ENCODE measurements around the gene LRRN2. TPM values are rescaled to one million over a fixed set of nuclear protein-coding genes. Genes with fewer than 3 reads are reported as not detected.

LRRN2 gene
- total RNA-seq, 1 donor from 2014 or later, result 3.9 TPM

GRCh38 chr1:204587621-204588020 is 97.9 kb downstream of the LRRN2 start:
- DNase-seq (ENCODE audit: low spot score in 2 of 2, unreplicated experiment in 2 of 2), result no peak
- no peak overlapping the region for H3K4me3 Mint-ChIP-seq
- H3K27ac Mint-ChIP-seq, result no peak overlapping the region
- no peaks in the 10 kb centered on the region for H3K36me3 Mint-ChIP-seq
- H3K9me3 Mint-ChIP-seq, result no peaks in the 10 kb centered on the region
- H3K27me3 Mint-ChIP-seq (ENCODE audit: low read depth), result no peaks in the 10 kb centered on the region
- H3K4me1 Mint-ChIP-seq, result peaks cover 23% of the 10 kb centered on the region
- TF ChIP-seq CTCF (IDR thresholded peaks at IDR 0.05; ENCODE audit: unreplicated experiment), result no peak

- Mint-ChIP-seq H3K27me3 (ENCODE audit: low read depth) (no peaks in the 10 kb centered on the region), H3K36me3 (no peaks in the 10 kb centered on the region), H3K4me1 (peaks cover 21% of the 10 kb centered on the region), H3K4me3 (no peak overlapping the region), H3K9me3 (no peaks in the 10 kb centered on the region), H3K27ac (no peak overlapping the region)
- no peak for DNase-seq (ENCODE audit: low spot score in 2 of 2, unreplicated experiment in 2 of 2)
- no peak for TF ChIP-seq CTCF (IDR thresholded peaks at IDR 0.05; ENCODE audit: unreplicated experiment)
Measured at GRCh38 chr1:204584699-204585372, 100.7 kb downstream of the LRRN2 start.

GRCh38 chr1:204583909-204584632 is 101.5 kb downstream of the LRRN2 start:
- H3K27ac Mint-ChIP-seq, result no peak overlapping the region
- no peaks in the 10 kb centered on the region for H3K27me3 Mint-ChIP-seq (ENCODE audit: low read depth)
- H3K4me1 Mint-ChIP-seq, result peaks cover 16% of the 10 kb centered on the region
- H3K36me3 Mint-ChIP-seq, result no peaks in the 10 kb centered on the region
- no peak overlapping the region for H3K4me3 Mint-ChIP-seq
- TF ChIP-seq CTCF (IDR thresholded peaks at IDR 0.05; ENCODE audit: unreplicated experiment), result no peak
- H3K9me3 Mint-ChIP-seq, result no peaks in the 10 kb centered on the region
- DNase-seq (ENCODE audit: low spot score in 2 of 2, unreplicated experiment in 2 of 2), result no peak

GRCh38 chr1:204581759-204582158 is 103.8 kb downstream of the LRRN2 start:
- Mint-ChIP-seq H3K36me3 (no peaks in the 10 kb centered on the region), H3K9me3 (no peaks in the 10 kb centered on the region), H3K27me3 (ENCODE audit: low read depth) (peaks cover under 1% of the 10 kb centered on the region), H3K4me1 (peaks cover 11% of the 10 kb centered on the region), H3K4me3 (no peak overlapping the region), H3K27ac (no peak overlapping the region)
- TF ChIP-seq CTCF (IDR thresholded peaks at IDR 0.05; ENCODE audit: unreplicated experiment), result no peak
- no peak for DNase-seq (ENCODE audit: low spot score in 2 of 2, unreplicated experiment in 2 of 2)

GRCh38 chr1:204580862-204581261 is 104.7 kb downstream of the LRRN2 start:
- Mint-ChIP-seq H3K27me3 (ENCODE audit: low read depth) (peaks cover 3% of the 10 kb centered on the region), H3K4me1 (peaks cover 20% of the 10 kb centered on the region), H3K36me3 (no peaks in the 10 kb centered on the region), H3K4me3 (no peak overlapping the region), H3K9me3 (no peaks in the 10 kb centered on the region), H3K27ac (no peak overlapping the region)
- no peak for DNase-seq (ENCODE audit: low spot score in 2 of 2, unreplicated experiment in 2 of 2)
- TF ChIP-seq CTCF (IDR thresholded peaks at IDR 0.05; ENCODE audit: unreplicated experiment), result no peak

Data from mesothelial cell of epicardium (in vitro differentiated cells).